SK-N-SH (cell line): ENCODE measurements around the gene GOPC. TPM values are rescaled to one million over a fixed set of nuclear protein-coding genes. Genes with fewer than 3 reads are reported as not detected.

ENCODE experiments used
- CTCF ChIA-PET: fragments of 300-600, 350-600 bp; formaldehyde crosslinking; extraction: SDS; loops from one replicate; lab custom pipeline; 2021; lab: Yijun Ruan, JAX
- POLR2A ChIA-PET: fragments of 350-600 bp; sonication (Branson Sonifier 250); formaldehyde crosslinking; extraction: SDS; loops from one replicate; lab custom pipeline; 2020; ENCODE audit warnings: antibody characterized with exemption, inconsistent platforms; lab: Yijun Ruan, JAX
- DNase-seq: peaks from one replicate; pipeline ENCODE4 v3.0.0; 2012
- H2AFZ ChIP-seq: fragments of 200-600 bp; sonication (generic); 2 replicates; pipeline ENCODE4 v1.8.1; 2016; ENCODE audit warnings: antibody characterized with exemption, mild to moderate bottlenecking, low read depth
- H3F3A ChIP-seq: fragments of 200-600 bp; sonication (generic); replicated peaks from 2 replicates; pipeline ENCODE3; 2016; ENCODE audit warnings: antibody characterized with exemption, mild to moderate bottlenecking; ENCODE audit not compliant: insufficient read depth
- H3K27ac ChIP-seq, 2 experiments: fragments of 200-500 bp in 1 of 2; fragments of 200-600 bp in 1 of 2; sonication (Bioruptor generic) in 1 of 2; sonication (generic), shearing (Covaris generic) in 1 of 2; 2 replicates each; pipeline versions ENCODE4 v1.5.1 to v1.6.1; 2014 to 2016; ENCODE audit warnings: low read depth in 2 of 2, inconsistent platforms in 1 of 2, low read length in 1 of 2, mild to moderate bottlenecking in 1 of 2, mixed read lengths in 1 of 2
- H3K27me3 ChIP-seq: fragments of 200-600 bp; sonication (generic), shearing (Covaris generic); 2 replicates; pipeline ENCODE4 v1.6.1; 2016; ENCODE audit warnings: mixed run types; ENCODE audit not compliant: insufficient read depth
- H3K36me3 ChIP-seq, 2 experiments: fragments of 200-500 bp in 1 of 2; fragments of 200-600 bp in 1 of 2; sonication (Bioruptor generic) in 1 of 2; sonication (generic) in 1 of 2; replicated peaks in 1 of 2; 2 replicates each; pipeline versions ENCODE3 to v1.5.1; 2014 to 2016; ENCODE audit warnings: low read length in 1 of 2, mild to moderate bottlenecking in 1 of 2; ENCODE audit not compliant: insufficient read depth in 2 of 2, control insufficient read depth in 1 of 2
- H3K4me1 ChIP-seq, 2 experiments: fragments of 200-500 bp in 1 of 2; fragments of 200-600 bp in 1 of 2; sonication (Bioruptor generic) in 1 of 2; sonication (generic), shearing (Covaris generic) in 1 of 2; 2 replicates each; pipeline versions ENCODE4 v1.5.1 to v1.6.1; 2014 to 2016; ENCODE audit warnings: low read depth in 1 of 2, low read length in 1 of 2, mixed run types in 1 of 2; ENCODE audit not compliant: insufficient read depth in 2 of 2, control insufficient read depth in 1 of 2
- H3K4me2 ChIP-seq: fragments of 200-600 bp; sonication (generic), shearing (Covaris generic); 2 replicates; pipeline ENCODE4 v1.6.1; 2017; ENCODE audit warnings: mixed run types
- H3K4me3 ChIP-seq, 2 experiments: fragments of 200-500 bp in 1 of 2; fragments of 200-600 bp in 1 of 2; sonication (Bioruptor generic) in 1 of 2; sonication (generic), shearing (Covaris generic) in 1 of 2; 2 replicates each; pipeline versions ENCODE4 v1.5.1 to v1.8.1; 2014 to 2016; ENCODE audit warnings: low read depth in 2 of 2, inconsistent platforms in 1 of 2, low read length in 1 of 2, mild to moderate bottlenecking in 1 of 2, mixed read lengths in 1 of 2, moderate library complexity in 1 of 2
- H3K79me2 ChIP-seq: fragments of 200-600 bp; sonication (generic); 2 replicates; pipeline ENCODE4 v1.8.1; 2017; ENCODE audit warnings: mild to moderate bottlenecking; ENCODE audit not compliant: insufficient read depth
- H3K9ac ChIP-seq: fragments of 200-600 bp; sonication (generic); 2 replicates; pipeline ENCODE4 v1.6.1; 2017; ENCODE audit warnings: mixed run types
- H3K9me2 ChIP-seq: fragments of 200-600 bp; sonication (generic); 2 replicates; pipeline ENCODE4 v1.6.1; 2017; ENCODE audit warnings: mixed run types
- H3K9me3 ChIP-seq: fragments of 200-600 bp; sonication (generic); 2 replicates; pipeline ENCODE4 v1.6.1; 2017; ENCODE audit warnings: mixed run types, mild to moderate bottlenecking, moderate library complexity
- H4K20me1 ChIP-seq: fragments of 200-600 bp; sonication (generic); 2 replicates; pipeline ENCODE4 v1.6.1; 2017; ENCODE audit warnings: mild to moderate bottlenecking, mixed run types; ENCODE audit not compliant: insufficient read depth
- CHD2 ChIP-seq: fragments of 150-350 bp; IDR thresholded peaks from 2 replicates; pipeline ENCODE4 v1.6.1; 2018; ENCODE audit warnings: low read length; ENCODE audit not compliant: partially characterized antibody
- ELF1 ChIP-seq: IDR thresholded peaks from 2 replicates; pipeline ENCODE4 v1.4.0; 2012
- EP300 ChIP-seq, 2 experiments: IDR thresholded peaks; 2 replicates each; pipeline versions ENCODE4 v1.4.0 to v1.6.1; 2012; ENCODE audit warnings: borderline replicate concordance in 1 of 2, low read depth in 1 of 2, low read length in 1 of 2
- EZH2phosphoT487 ChIP-seq: fragments of 200-600 bp; sonication (generic); IDR thresholded peaks from 2 replicates; pipeline ENCODE4 v1.6.1; 2017; ENCODE audit warnings: low read depth, mixed run types, mild to moderate bottlenecking, antibody characterized with exemption, moderate library complexity, borderline replicate concordance
- FOSL2 ChIP-seq: IDR thresholded peaks from 2 replicates; pipeline ENCODE4 v1.4.0; 2012; ENCODE audit warnings: low read depth, mild to moderate bottlenecking, moderate library complexity, borderline replicate concordance
- FOXM1 ChIP-seq: IDR thresholded peaks from 2 replicates; pipeline ENCODE4 v1.4.0; 2012; ENCODE audit warnings: low read depth, mild to moderate bottlenecking
- GATA2 ChIP-seq: sonication (generic); formaldehyde crosslinking; IDR thresholded peaks from 2 replicates; pipeline ENCODE4 v1.5.0; 2020; ENCODE audit warnings: mild to moderate bottlenecking, missing genetic modification reagents
- IRF3 ChIP-seq: fragments of 150-350 bp; IDR thresholded peaks from 2 replicates; pipeline ENCODE4 v1.6.1; 2016; ENCODE audit warnings: mild to moderate bottlenecking, low read depth, low read length
- MAX ChIP-seq: IDR thresholded peaks from 2 replicates; pipeline ENCODE4 v1.4.0; 2012; ENCODE audit warnings: low read depth
- MEF2A ChIP-seq: IDR thresholded peaks from 2 replicates; pipeline ENCODE4 v1.4.0; 2012; ENCODE audit warnings: low read depth, borderline replicate concordance
- MXI1 ChIP-seq: IDR thresholded peaks from 2 replicates; pipeline ENCODE4 v1.6.1; 2012; ENCODE audit warnings: mild to moderate bottlenecking, low read depth, low read length, improper control_type of control experiment
- NRF1 ChIP-seq: IDR thresholded peaks from 2 replicates; pipeline ENCODE4 v1.6.1; 2012; ENCODE audit warnings: low read depth, mild to moderate bottlenecking, low read length
- PBX3 ChIP-seq: IDR thresholded peaks from 2 replicates; pipeline ENCODE4; 2012
- POLR2AphosphoS5 ChIP-seq: IDR thresholded peaks from 2 replicates; pipeline ENCODE4 v1.6.1; 2012; ENCODE audit warnings: low read depth, low read length
- RAD21 ChIP-seq: IDR thresholded peaks from 2 replicates; pipeline ENCODE4 v1.6.1; 2012; ENCODE audit warnings: mild to moderate bottlenecking, low read length
- RCOR1 ChIP-seq: fragments of 150-350 bp; IDR thresholded peaks from 2 replicates; pipeline ENCODE4 v1.6.1; 2017; ENCODE audit warnings: antibody characterized with exemption, low read length
- RFX5 ChIP-seq: IDR thresholded peaks from 2 replicates; pipeline ENCODE4 v1.6.1; 2012; ENCODE audit warnings: mild to moderate bottlenecking, improper control_type of control experiment, low read length
- RXRA ChIP-seq: IDR thresholded peaks from 2 replicates; pipeline ENCODE4 v1.4.0; 2012; ENCODE audit warnings: low read depth, mild to moderate bottlenecking, borderline replicate concordance
- SIN3A ChIP-seq: IDR thresholded peaks from 2 replicates; pipeline ENCODE4 v1.6.1; 2012; ENCODE audit warnings: low read depth, mild to moderate bottlenecking, low read length, moderate library complexity, borderline replicate concordance
- TCF12 ChIP-seq: IDR thresholded peaks from 2 replicates; pipeline ENCODE4 v1.4.0; 2012
- TEAD4 ChIP-seq: IDR thresholded peaks from 2 replicates; pipeline ENCODE4 v1.4.0; 2012; ENCODE audit warnings: mild to moderate bottlenecking, borderline replicate concordance; ENCODE audit not compliant: insufficient read depth
- WGBS: methylation state at CpG from one replicate; pipeline ENCODE4 v1.1.6; 2017; ENCODE audit warnings: low lambda C conversion rate; 5-methylcytosine and 5-hydroxymethylcytosine counted together
- polyA plus RNA-seq, 3 experiments: library from polyadenylated mRNA; depleted of rRNA; stranded (reverse); fragments of >200 nt; gene quantifications; 2 replicates each; pipeline ENCODE4 v1.2.3, GENCODE V29; 2012

The GOPC gene
- polyA plus RNA-seq, 1 of the 3 experiments (the other 2 are of a cell fraction), result 20.8 TPM

GRCh38 chr6:117555262-117555849 lies 47.0 kb downstream of the GOPC start:
- H3K27me3 ChIP-seq, result no peaks in the 10 kb centered on the region
- POLR2A ChIA-PET, result no interaction called here
- peaks cover 42% of the 10 kb centered on the region for H3F3A ChIP-seq
- H3K79me2 ChIP-seq, result peaks cover 7% of the 10 kb centered on the region; the same call in 1 of the 2 replicates
- peak overlapping the region in 1 of 2 experiments; percentile 51; a peak in 3 of 4 replicates for H3K27ac ChIP-seq
- 10% methylated on average over 3 of the region's 3 CpGs for WGBS
- no peak for DNase-seq
- CTCF ChIA-PET, result interaction anchor here (0.6 to 10.1 kb wide), 19 partner anchors 8 to 972 kb away, joined by 3 to 78 read pairs (median 5); partner anchors contain the start of gene ROS1
- H3K9ac ChIP-seq, result no peak overlapping the region
- H3K4me2 ChIP-seq, result peak overlapping the region; percentile 20; the same call in 1 of the 2 replicates
- H3K9me3 ChIP-seq, result no peaks in the 10 kb centered on the region
- no peaks in the 10 kb centered on the region for H3K9me2 ChIP-seq
- TF ChIP-seq FOXM1, result no peak
- no peak for TF ChIP-seq RAD21
- TF ChIP-seq MAX, result no peak
- no peak for TF ChIP-seq ELF1
- no peak for TF ChIP-seq PBX3
- no peak for TF ChIP-seq NRF1
- TF ChIP-seq RXRA, result no peak
- no peak for TF ChIP-seq IRF3
- TF ChIP-seq TCF12, result no peak
- TF ChIP-seq EP300 (IDR thresholded peaks at IDR 0.05; ENCODE audit: borderline replicate concordance in 1 of 2, low read depth in 1 of 2, low read length in 1 of 2), result no peak
- TF ChIP-seq RFX5, result no peak
- no peak for TF ChIP-seq SIN3A
- TF ChIP-seq EZH2phosphoT487, result no peak
- H3K36me3 ChIP-seq, result peaks cover 11 to 19% of the 10 kb centered on the region in 2 experiments
- H4K20me1 ChIP-seq, result no peaks in the 10 kb centered on the region
- H3K4me1 ChIP-seq, result peaks cover 0 to 11% of the 10 kb centered on the region in 2 experiments; a peak in 2 of 4 replicates
- H3K4me3 ChIP-seq, result no peak overlapping the region
- H2AFZ ChIP-seq, result no peak overlapping the region

GRCh38 chr6:117553142-117553541 lies 49.2 kb downstream of the GOPC start:
- Histone ChIP-seq H3K27me3 (no peaks in the 10 kb centered on the region), H4K20me1 (no peaks in the 10 kb centered on the region), H2AFZ (no peak overlapping the region), H3K4me2 (peak overlapping the region; percentile 5; the same call in 1 of the 2 replicates), H3K36me3 (peaks cover 11 to 18% of the 10 kb centered on the region in 2 experiments), H3K9ac (no peak overlapping the region), H3K9me2 (no peaks in the 10 kb centered on the region), H3K79me2 (peaks cover 18% of the 10 kb centered on the region), H3K27ac (peak overlapping the region in 1 of 2 experiments; percentile 51; a peak in 2 of 4 replicates), H3K9me3 (no peaks in the 10 kb centered on the region), H3F3A (peaks cover 50% of the 10 kb centered on the region), H3K4me3 (no peak overlapping the region), H3K4me1 (peaks cover 3 to 32% of the 10 kb centered on the region in 2 experiments)
- ChIA-PET CTCF (interaction anchor here (10.1 kb wide), 1 partner anchor 102 kb away, joined by 78 read pairs; no protein-coding TSS in a partner anchor), POLR2A (interaction anchor here (1.0 kb wide), 1 partner anchor 49 kb away, joined by 3 read pairs; the partner anchor contains the start of gene GOPC)
- 78% methylated on average over 3 of the region's 3 CpGs for WGBS
- no peak for DNase-seq
- TF ChIP-seq IRF3 (no peak), ELF1 (no peak), TEAD4 (no peak), MAX (no peak), RAD21 (no peak), MEF2A (no peak), CHD2 (no peak), EZH2phosphoT487 (no peak), RCOR1 (no peak), TCF12 (no peak), PBX3 (no peak), GATA2 (CRISPR knock-in tag) (no peak), POLR2AphosphoS5 (no peak), MXI1 (no peak), FOSL2 (no peak)
